GM19455 (cell line): ENCODE results near the gene FAM204A.

Experiments used
- ATAC-seq: cut with Tn5 transposase; IDR thresholded peaks from one replicate; pipeline ENCODE4 v1.9.1; 2021; ENCODE audit not compliant: unreplicated experiment

Gene FAM204A

GRCh38 chr10:118254654-118255053, 87.5 kb downstream of the FAM204A start:
- ATAC-seq: no peak

DNA sequence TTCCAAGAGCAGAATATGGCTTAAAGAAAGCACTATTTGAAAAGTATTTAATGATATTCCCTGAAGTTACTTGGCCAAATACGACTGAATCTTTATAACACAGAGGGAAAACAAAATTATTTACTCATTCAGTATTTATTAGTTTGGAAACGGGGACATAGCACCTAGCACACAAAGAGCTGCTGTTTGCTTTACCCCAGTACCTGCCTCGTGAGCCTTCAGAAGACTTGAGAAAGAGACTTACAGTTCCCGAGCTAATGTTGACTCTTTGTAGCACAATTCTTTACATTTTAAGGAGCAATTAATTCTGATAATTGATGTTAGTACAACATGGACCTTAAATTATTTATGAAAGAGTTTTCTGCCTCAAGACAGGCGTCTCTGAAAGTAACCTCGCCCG, 88.7 kb downstream of the FAM204A start:
- no peak for ATAC-seq

- no peak for ATAC-seq
Observed at GRCh38 chr10:118251791-118252190, 90.3 kb downstream of the FAM204A start.

GRCh38 chr10:118249714-118250113, 92.4 kb downstream of the FAM204A start:
- no peak for ATAC-seq
